GM12872 (cell line): ENCODE measurements around the gene LRRC8E.

ENCODE experiments used
- TF ChIP-seq, protein P1 (sequence below): IDR thresholded peaks from 3 replicates; pipeline ENCODE4 v1.5.1; 2011; ENCODE audit warnings: low read depth, mild to moderate bottlenecking, low read length, moderate library complexity; ENCODE audit not compliant: insufficient read depth

LRRC8E gene

DNA sequence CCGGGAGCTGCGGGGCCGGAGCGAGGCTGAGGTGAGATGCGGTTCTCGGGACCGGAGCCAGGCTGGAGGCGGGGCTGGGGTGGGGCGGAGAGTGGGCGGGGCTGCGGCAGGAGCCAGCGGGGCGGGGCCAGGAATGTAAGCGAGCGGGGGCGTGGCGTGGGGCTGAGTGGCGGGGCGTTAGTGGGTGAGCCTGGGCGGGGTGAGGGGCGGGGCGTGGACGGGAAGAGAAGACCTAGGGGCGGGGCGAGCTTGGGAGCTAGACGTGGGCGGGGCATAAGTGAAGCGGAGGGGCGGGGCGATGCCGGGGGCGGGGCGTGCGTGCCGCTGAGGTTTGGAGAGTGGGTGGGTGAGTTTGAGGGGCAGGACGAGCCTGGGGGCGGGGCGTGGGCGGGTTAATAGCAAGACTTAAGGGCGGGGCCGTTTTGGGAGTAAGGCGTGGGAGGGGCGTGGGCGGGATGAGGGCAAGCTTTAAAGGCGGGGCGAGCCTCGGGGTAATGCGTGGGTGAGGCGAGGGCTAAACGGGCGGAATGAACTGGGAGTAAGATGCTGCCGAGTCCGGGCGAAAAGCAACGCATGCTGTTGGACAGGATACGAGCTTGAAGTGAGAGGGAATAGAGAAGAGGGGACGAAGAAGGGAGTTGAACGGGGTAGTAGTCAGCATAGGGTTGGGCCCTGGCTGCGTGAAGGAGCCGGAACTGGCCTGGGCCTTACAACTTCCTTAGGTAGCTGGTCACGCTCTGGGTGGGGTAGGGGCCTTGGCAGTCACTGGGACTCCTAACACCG lies 32.4 kb downstream of the LRRC8E start:
- TF ChIP-seq, protein P1, sequence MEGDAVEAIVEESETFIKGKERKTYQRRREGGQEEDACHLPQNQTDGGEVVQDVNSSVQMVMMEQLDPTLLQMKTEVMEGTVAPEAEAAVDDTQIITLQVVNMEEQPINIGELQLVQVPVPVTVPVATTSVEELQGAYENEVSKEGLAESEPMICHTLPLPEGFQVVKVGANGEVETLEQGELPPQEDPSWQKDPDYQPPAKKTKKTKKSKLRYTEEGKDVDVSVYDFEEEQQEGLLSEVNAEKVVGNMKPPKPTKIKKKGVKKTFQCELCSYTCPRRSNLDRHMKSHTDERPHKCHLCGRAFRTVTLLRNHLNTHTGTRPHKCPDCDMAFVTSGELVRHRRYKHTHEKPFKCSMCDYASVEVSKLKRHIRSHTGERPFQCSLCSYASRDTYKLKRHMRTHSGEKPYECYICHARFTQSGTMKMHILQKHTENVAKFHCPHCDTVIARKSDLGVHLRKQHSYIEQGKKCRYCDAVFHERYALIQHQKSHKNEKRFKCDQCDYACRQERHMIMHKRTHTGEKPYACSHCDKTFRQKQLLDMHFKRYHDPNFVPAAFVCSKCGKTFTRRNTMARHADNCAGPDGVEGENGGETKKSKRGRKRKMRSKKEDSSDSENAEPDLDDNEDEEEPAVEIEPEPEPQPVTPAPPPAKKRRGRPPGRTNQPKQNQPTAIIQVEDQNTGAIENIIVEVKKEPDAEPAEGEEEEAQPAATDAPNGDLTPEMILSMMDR = no peak

DNA sequence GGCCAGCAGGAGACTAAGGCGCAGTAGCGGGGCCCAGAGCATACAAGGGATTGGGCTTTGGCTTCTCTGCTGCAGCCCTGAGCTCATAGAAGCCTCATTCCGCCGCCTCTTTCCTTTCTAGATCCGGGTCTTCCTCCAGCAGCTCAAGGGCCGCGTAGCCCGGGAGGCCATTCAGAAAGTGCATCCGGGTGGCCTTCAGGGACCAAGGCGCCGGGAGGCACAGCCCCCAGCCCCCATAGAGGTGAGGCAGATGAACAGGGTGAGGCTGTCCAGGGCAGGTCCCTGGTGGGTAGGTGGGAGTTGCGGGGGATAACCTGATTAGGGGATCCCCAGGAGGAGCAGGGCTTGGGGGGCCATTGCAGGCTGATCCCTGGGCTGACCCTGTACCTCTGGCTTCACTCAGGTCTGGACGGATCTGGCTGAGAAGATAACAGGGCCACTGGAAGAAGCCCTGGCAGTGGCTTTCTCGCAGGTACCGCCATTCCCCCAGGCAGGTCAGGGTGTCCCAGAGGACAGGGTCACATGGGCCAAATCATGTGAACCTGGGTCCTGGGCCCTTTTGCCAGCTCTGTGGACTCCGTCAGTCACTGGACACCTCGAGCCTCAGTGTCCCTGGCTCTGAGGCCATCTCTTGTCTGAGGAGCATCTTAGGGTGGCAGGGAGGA lies 33.1 kb downstream of the LRRC8E start:
- TF ChIP-seq, protein P1 = no peak

DNA sequence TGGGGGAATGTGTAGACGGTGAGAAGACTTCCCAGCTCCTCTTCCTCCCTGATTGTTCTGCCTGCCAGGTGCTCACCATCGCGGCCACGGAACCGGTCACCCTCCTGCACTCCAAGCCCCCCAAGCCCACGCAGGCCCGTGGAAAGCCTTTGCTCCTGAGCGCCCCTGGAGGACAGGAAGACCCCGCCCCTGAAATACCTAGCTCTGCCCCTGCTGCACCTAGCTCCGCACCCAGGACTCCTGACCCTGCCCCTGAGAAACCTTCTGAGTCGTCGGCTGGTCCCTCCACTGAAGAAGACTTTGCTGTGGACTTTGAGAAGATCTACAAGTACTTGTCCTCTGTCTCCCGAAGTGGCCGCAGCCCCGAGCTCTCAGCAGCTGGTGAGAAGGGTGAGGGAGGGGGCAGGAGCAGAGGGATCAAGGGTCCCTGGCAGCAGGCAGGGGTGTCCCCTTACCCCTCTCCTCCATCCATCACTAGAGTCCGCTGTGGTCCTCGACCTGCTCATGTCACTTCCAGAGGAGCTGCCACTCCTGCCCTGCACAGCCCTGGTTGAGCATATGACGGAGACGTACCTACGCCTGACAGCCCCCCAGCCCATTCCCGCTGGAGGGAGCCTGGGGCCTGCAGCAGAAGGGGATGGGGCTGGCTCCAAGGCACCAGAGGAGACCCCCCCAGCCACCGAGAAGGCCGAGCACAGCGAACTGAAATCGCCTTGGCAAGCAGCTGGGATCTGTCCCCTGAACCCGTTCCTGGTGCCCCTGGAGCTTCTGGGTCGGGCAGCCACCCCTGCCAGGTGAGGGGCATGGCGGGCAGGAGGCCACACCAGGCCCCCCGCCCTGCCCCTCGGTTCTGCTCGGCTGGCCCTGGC lies 33.9 kb downstream of the LRRC8E start:
- TF ChIP-seq, protein P1 = no peak

DNA sequence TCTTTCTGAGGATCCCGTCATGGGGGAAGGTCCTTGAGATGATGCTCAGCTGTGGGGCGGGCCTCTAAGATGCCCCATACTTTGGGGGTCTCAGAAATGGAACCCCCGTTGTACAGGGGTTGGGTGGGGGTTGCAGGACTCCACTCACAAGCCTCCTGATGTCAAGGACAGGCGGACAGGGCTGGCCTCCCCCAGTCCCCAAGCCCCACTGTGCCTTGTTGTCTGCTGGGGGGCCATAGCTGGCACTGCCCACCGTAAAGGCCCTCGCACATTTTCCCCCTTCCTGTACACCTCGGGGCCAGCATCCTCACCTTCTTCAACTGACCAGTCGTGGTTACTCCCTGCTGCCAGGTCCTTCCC lies 34.5 kb downstream of the LRRC8E start:
- TF ChIP-seq, protein P1 = no peak

DNA sequence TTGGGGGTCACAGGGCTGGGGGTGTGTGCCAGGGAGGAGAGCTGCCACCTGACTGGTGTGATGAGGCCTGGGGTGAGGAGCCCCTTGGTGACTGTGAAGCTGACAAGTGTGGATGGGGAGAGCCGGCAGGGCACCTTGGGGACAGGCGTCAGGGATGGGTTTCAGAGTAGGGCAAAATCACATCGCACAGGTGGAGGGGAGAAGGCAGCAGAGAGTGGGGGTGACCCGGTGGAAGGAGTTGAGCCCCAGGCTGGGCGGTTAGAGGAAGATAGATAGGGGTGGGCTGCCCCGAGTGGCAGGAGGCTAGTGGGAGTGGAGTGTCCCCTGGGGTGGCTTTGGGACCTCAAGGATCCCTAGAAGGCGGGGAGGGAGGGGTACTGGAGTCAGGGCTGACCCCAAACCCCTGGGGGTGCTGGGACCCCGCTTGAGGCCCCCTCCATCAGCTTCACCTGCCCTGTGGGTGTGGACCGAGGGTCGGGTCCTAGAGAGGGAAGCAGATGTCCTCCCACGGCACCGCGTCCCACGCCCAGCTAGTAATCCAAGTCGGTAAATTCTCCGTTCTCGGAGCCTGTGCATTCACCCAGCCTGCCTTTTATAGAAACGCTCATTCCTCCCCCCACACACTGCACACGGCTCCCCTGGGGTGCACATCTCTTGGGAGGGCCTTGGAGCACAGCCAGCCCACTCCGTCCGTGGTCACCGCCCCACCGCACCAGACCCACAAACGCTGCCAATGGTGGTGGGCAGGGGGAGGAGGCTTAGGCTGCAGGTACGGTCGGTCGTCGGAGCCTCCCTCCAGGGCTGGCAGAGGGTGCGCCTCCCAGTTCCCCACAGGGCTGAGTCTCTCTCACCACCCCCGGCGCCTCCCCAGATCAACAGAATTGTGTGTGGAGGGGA lies 35.2 kb downstream of the LRRC8E start:
- TF ChIP-seq, protein P1 = no peak

DNA sequence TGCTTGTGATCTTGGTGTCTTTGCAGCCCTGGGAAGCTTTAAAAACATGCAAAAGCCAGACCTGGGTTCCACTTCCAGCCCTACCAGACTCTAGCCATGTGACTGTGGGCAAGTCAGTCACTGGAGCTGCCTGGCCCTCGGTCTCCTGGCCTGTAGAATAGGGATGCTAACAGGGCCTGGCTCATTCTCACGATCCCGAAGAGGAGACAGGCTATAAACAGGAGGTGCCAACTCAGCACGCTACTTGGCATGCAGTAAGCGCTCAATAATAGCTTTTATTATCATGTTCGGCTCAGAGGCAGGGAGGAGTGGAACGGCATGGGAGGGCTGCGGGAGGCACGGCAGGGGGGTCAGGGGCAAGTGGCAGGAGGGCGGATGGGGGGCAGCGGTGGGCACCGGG lies 35.9 kb downstream of the LRRC8E start:
- TF ChIP-seq, protein P1 = no peak
